HEK293 (cell line): Measurements from ENCODE around the gene LAP3.

Experiments
- CTCF ChIA-PET: fragments of 350-600 bp; formaldehyde crosslinking; extraction: SDS; loops from one replicate; lab custom pipeline; 2021; ENCODE audit warnings: antibody characterized with exemption; lab: Yijun Ruan, JAX
- POLR2A ChIA-PET: fragments of 300-600 bp; formaldehyde crosslinking; extraction: SDS; loops from one replicate; lab custom pipeline; 2020; ENCODE audit warnings: antibody characterized with exemption, inconsistent platforms; lab: Yijun Ruan, JAX
- H3K27ac ChIP-seq: fragments of 200-500 bp; sonication (Bioruptor generic); 2 replicates; pipeline ENCODE4 v1.5.1; 2014; ENCODE audit warnings: low read depth, low read length, control low read depth, inconsistent platforms; ENCODE audit errors: extremely low read depth
- H3K36me3 ChIP-seq, 2 experiments: fragments of 200-500 bp in 1 of 2; sonication (Bioruptor generic) in 1 of 2; 1 replicate in 1 of 2; 2 replicates in 1 of 2; pipeline ENCODE4 v1.5.1; 2014 to 2017; ENCODE audit warnings: inconsistent platforms in 2 of 2, low read length in 2 of 2; ENCODE audit not compliant: control insufficient read depth in 2 of 2, insufficient read depth in 1 of 2
- H3K4me1 ChIP-seq: fragments of 200-500 bp; sonication (Bioruptor generic); 2 replicates; pipeline ENCODE4 v1.5.1; 2014; ENCODE audit warnings: mild to moderate bottlenecking, low read length, inconsistent platforms; ENCODE audit not compliant: control insufficient read depth, insufficient read depth
- H3K4me3 ChIP-seq: 2 replicates; pipeline ENCODE4 v1.5.1; 2011; ENCODE audit warnings: low read depth, mild to moderate bottlenecking, control low read depth, low read length, moderate library complexity
- H3K9me3 ChIP-seq: fragments of 200-500 bp; sonication (Bioruptor generic); 2 replicates; pipeline ENCODE4 v1.5.1; 2014; ENCODE audit warnings: low read depth, low read length, inconsistent platforms; ENCODE audit not compliant: control insufficient read depth, insufficient read depth
- GLI2 ChIP-seq: fragments of 450-650 bp; formaldehyde crosslinking; IDR thresholded peaks from 2 replicates; pipeline ENCODE4; 2017; ENCODE audit warnings: missing biosample characterization, missing genetic modification characterization, low read depth, borderline replicate concordance
- GLIS2 ChIP-seq: fragments of 450-650 bp; formaldehyde crosslinking; IDR thresholded peaks from 2 replicates; pipeline ENCODE4 v1.5.1; 2016; ENCODE audit warnings: missing biosample characterization, missing genetic modification characterization
- HOXA7 ChIP-seq: sonication (generic); formaldehyde crosslinking; IDR thresholded peaks from 2 replicates; pipeline ENCODE4 v1.8.1; 2022; ENCODE audit warnings: missing genetic modification reagents, borderline replicate concordance
- IKZF3 ChIP-seq: fragments of 450-650 bp; IDR thresholded peaks from 2 replicates; pipeline ENCODE4 v1.5.0; 2018; ENCODE audit warnings: missing biosample characterization, mild to moderate bottlenecking, missing genetic modification characterization, moderate library complexity
- PBX3 ChIP-seq: sonication (generic); formaldehyde crosslinking; IDR thresholded peaks from 2 replicates; pipeline ENCODE4 v1.8.1; 2022; ENCODE audit warnings: mild to moderate bottlenecking, moderate library complexity, missing genetic modification reagents
- PRDM1 ChIP-seq: fragments of 450-650 bp; formaldehyde crosslinking; IDR thresholded peaks from 2 replicates; pipeline ENCODE4; 2016; ENCODE audit warnings: missing biosample characterization, missing genetic modification characterization
- SALL2 ChIP-seq: fragments of 450-650 bp; formaldehyde crosslinking; IDR thresholded peaks from 2 replicates; pipeline ENCODE4 v1.5.0; 2017; ENCODE audit warnings: missing biosample characterization, mild to moderate bottlenecking, missing genetic modification characterization, borderline replicate concordance
- SP2 ChIP-seq: fragments of 450-650 bp; formaldehyde crosslinking; IDR thresholded peaks from 2 replicates; pipeline ENCODE4 v1.5.1; 2016; ENCODE audit warnings: missing biosample characterization, missing genetic modification characterization
- YY1 ChIP-seq: fragments of 450-650 bp; formaldehyde crosslinking; IDR thresholded peaks from 2 replicates; pipeline ENCODE4 v1.5.1; 2018; ENCODE audit warnings: missing biosample characterization, missing genetic modification characterization
- ZBTB11 ChIP-seq: fragments of 450-650 bp; formaldehyde crosslinking; conservative IDR thresholded peaks from 2 replicates; pipeline ENCODE4 v1.5.1; 2016; ENCODE audit warnings: low read depth, missing biosample characterization, missing genetic modification characterization
- ZBTB17 ChIP-seq: fragments of 450-650 bp; formaldehyde crosslinking; IDR thresholded peaks from 2 replicates; pipeline ENCODE4 v1.5.1; 2016; ENCODE audit warnings: missing biosample characterization, missing genetic modification characterization
- ZNF112 ChIP-seq: fragments of 450-650 bp; formaldehyde crosslinking; IDR thresholded peaks from 2 replicates; pipeline ENCODE4 v1.5.0; 2017; ENCODE audit warnings: missing biosample characterization, missing genetic modification characterization
- ZNF140 ChIP-seq: fragments of 450-650 bp; formaldehyde crosslinking; IDR thresholded peaks from 2 replicates; pipeline ENCODE4 v1.5.1; 2016; ENCODE audit warnings: missing biosample characterization, missing genetic modification characterization
- ZNF169 ChIP-seq: fragments of 450-650 bp; formaldehyde crosslinking; IDR thresholded peaks from 2 replicates; pipeline ENCODE4 v1.5.1; 2016; ENCODE audit warnings: missing biosample characterization, missing genetic modification characterization
- ZNF18 ChIP-seq: fragments of 450-650 bp; formaldehyde crosslinking; IDR thresholded peaks from 2 replicates; pipeline ENCODE4 v1.5.1; 2016; ENCODE audit warnings: missing biosample characterization, missing genetic modification characterization
- ZNF214 ChIP-seq: fragments of 450-650 bp; formaldehyde crosslinking; IDR thresholded peaks from 2 replicates; pipeline ENCODE4 v1.5.1; 2017; ENCODE audit warnings: missing biosample characterization, mild to moderate bottlenecking, missing genetic modification characterization, borderline replicate concordance
- ZNF23 ChIP-seq: fragments of 450-650 bp; formaldehyde crosslinking; IDR thresholded peaks from 2 replicates; pipeline ENCODE4 v1.5.1; 2016; ENCODE audit warnings: missing biosample characterization, missing genetic modification characterization, borderline replicate concordance
- ZNF350 ChIP-seq: fragments of 450-650 bp; formaldehyde crosslinking; IDR thresholded peaks from 2 replicates; pipeline ENCODE4 v1.5.0; 2017; ENCODE audit warnings: missing biosample characterization, mild to moderate bottlenecking, missing genetic modification characterization
- ZNF426 ChIP-seq: fragments of 450-650 bp; formaldehyde crosslinking; IDR thresholded peaks from 2 replicates; pipeline ENCODE4 v1.5.1; 2017; ENCODE audit warnings: missing biosample characterization, missing genetic modification characterization, mild to moderate bottlenecking, inconsistent platforms, moderate library complexity
- ZNF544 ChIP-seq: fragments of 450-650 bp; formaldehyde crosslinking; IDR thresholded peaks from 2 replicates; pipeline ENCODE4 v1.5.0; 2017; ENCODE audit warnings: missing biosample characterization, missing genetic modification characterization
- ZNF561 ChIP-seq: fragments of 450-650 bp; IDR thresholded peaks from 2 replicates; pipeline ENCODE4 v1.5.1; 2018; ENCODE audit warnings: missing biosample characterization, missing genetic modification characterization, borderline replicate concordance
- ZNF658 ChIP-seq: fragments of 450-650 bp; formaldehyde crosslinking; IDR thresholded peaks from 2 replicates; pipeline ENCODE4; 2016; ENCODE audit warnings: missing biosample characterization, missing genetic modification characterization
- ZNF76 ChIP-seq: fragments of 450-650 bp; formaldehyde crosslinking; IDR thresholded peaks from 2 replicates; pipeline ENCODE4; 2016; ENCODE audit warnings: low read depth, missing biosample characterization, missing genetic modification characterization, borderline replicate concordance

Gene LAP3

GRCh38 chr4:17618926-17619325 lies 41.9 kb downstream of the LAP3 start (continued):
- TF ChIP-seq ZNF140 (tag by site-specific recombination) (no peak), SP2 (tag by site-specific recombination) (no peak), GLIS2 (no peak)

- no peak overlapping the region for H3K4me3 ChIP-seq
- H3K27ac ChIP-seq, result no peak overlapping the region
- H3K4me1 ChIP-seq, result no peaks in the 10 kb centered on the region
- CTCF ChIA-PET, result interaction anchor here (0.6 kb wide), 1 partner anchor 157 kb away, joined by 3 read pairs; no protein-coding TSS in a partner anchor
- no peak for TF ChIP-seq ZNF350
- no peak for TF ChIP-seq ZBTB11 (tag by site-specific recombination)
- TF ChIP-seq PBX3 (CRISPR knock-in tag), result no peak
- no peak for TF ChIP-seq ZNF544
- TF ChIP-seq ZNF426, result no peak
- TF ChIP-seq ZNF658 (tag by site-specific recombination), result no peak
- TF ChIP-seq ZNF23 (tag by site-specific recombination), result no peak
- no peak for TF ChIP-seq YY1 (tag by site-specific recombination)
- TF ChIP-seq SALL2 (tag by site-specific recombination), result no peak
- no peak for TF ChIP-seq ZNF214 (tag by site-specific recombination)
- no peak for TF ChIP-seq ZNF112 (tag by site-specific recombination)
- TF ChIP-seq ZBTB17 (tag by site-specific recombination), result no peak
- no peak for TF ChIP-seq PRDM1
- TF ChIP-seq ZNF561 (tag by site-specific recombination), result no peak
- no peak for TF ChIP-seq GLI2 (tag by site-specific recombination)
- no peak for TF ChIP-seq ZNF76 (tag by site-specific recombination)
- TF ChIP-seq IKZF3 (tag by site-specific recombination), result no peak
- TF ChIP-seq ZNF18 (tag by site-specific recombination), result no peak
- TF ChIP-seq HOXA7 (CRISPR knock-in tag), result no peak
- no peak for TF ChIP-seq ZNF169 (tag by site-specific recombination)
- H3K9me3 ChIP-seq, result no peaks in the 10 kb centered on the region
- peaks cover 22 to 82% of the 10 kb centered on the region in 2 experiments for H3K36me3 ChIP-seq
- POLR2A ChIA-PET, result no interaction called here
These were observed 42.6 kb downstream of the LAP3 start for GRCh38 chr4:17619416-17620105.
